Breast epithelium (tissue), 4 donors: ENCODE measurements around the gene BRINP1. TPM values are rescaled to one million over a fixed set of nuclear protein-coding genes. Genes with fewer than 3 reads are reported as not detected.

Experiments used
- DNase-seq, 2 donors: peaks; one replicate each; pipeline ENCODE4 v3.0.0-alpha.2; 2019; ENCODE audit warnings: low spot score in 2 of 2
- H3K27ac ChIP-seq, 2 donors: fragments of 200-600 bp; sonication (generic) in 1 of 2; one replicate each; pipeline ENCODE4 v1.5.1; 2016 to 2019; ENCODE audit warnings: mild to moderate bottlenecking in 1 of 2
- H3K27me3 ChIP-seq, 2 donors: fragments of 200-600 bp; sonication (generic) in 1 of 2; one replicate each; pipeline versions ENCODE4 v1.5.1 to v1.6.0; 2017 to 2019; ENCODE audit warnings: control low read depth in 1 of 2, mild to moderate bottlenecking in 1 of 2
- H3K36me3 ChIP-seq: fragments of 200-600 bp; one replicate; pipeline ENCODE4 v1.5.1; 2019
- H3K4me1 ChIP-seq, 2 donors: fragments of 200-600 bp; sonication (generic); one replicate each; pipeline ENCODE4 v1.5.1; 2016 to 2019; ENCODE audit warnings: control low read depth in 1 of 2
- H3K4me3 ChIP-seq, 3 donors: fragments of 200-600 bp; sonication (generic); 1 replicate in 2 of 3; 2 replicates in 1 of 3; pipeline ENCODE4 v1.5.1; 2016 to 2019; ENCODE audit warnings: mild to moderate bottlenecking in 3 of 3, moderate library complexity in 2 of 3
- H3K9me3 ChIP-seq, 2 donors: fragments of 200-600 bp; sonication (generic) in 1 of 2; one replicate each; pipeline ENCODE4 v1.5.1; 2016 to 2019; ENCODE audit warnings: control low read depth in 1 of 2
- POLR2A ChIP-seq: fragments of 450-650 bp; IDR thresholded peaks from one replicate; pipeline ENCODE4 v1.6.1; 2016; ENCODE audit warnings: antibody characterized with exemption, mild to moderate bottlenecking, moderate library complexity
- POLR2AphosphoS5 ChIP-seq, 3 donors: sonication (generic); formaldehyde crosslinking; IDR thresholded peaks; one replicate each; pipeline ENCODE4 v1.6.1; 2017; ENCODE audit warnings: antibody characterized with exemption in 3 of 3
- intact Hi-C: fragments of 100-400 bp; cut with DNase I; formaldehyde crosslinking; loops from one replicate; pipeline ENCODE4 v1.15.1; 2023; ENCODE audit warnings: low total_unique reads
- total RNA-seq, 3 donors: library from RNA; depleted of rRNA; stranded (reverse); fragments of >200 nt; gene quantifications; one replicate each; pipeline ENCODE4 v1.1.0, GENCODE V29; 2016
- TF ChIP-seq, protein P1 (sequence below), 3 donors: fragments of 450-650 bp; IDR thresholded peaks; one replicate each; pipeline ENCODE4 v1.5.1; 2016 to 2017; ENCODE audit warnings: antibody characterized with exemption in 3 of 3, mild to moderate bottlenecking in 3 of 3, moderate library complexity in 3 of 3

The BRINP1 gene
- total RNA-seq, 3 donors from 2014 or later, result 8.8 to 27.5 TPM; not detected in 1

GRCh38 chr9:119369680-119370366 is 588 bp upstream of the BRINP1 start:
- Histone ChIP-seq H3K4me3 (peak overlapping the region; percentile 28 to 78 (median 67)), H3K9me3 (no peaks in the 10 kb centered on the region), H3K27me3 (peaks cover 5 to 10% of the 10 kb centered on the region in 2 donors)

GRCh38 chr9:119368179-119368578 is 1.1 kb downstream of the BRINP1 start:
- Histone ChIP-seq H3K36me3 (no peaks in the 10 kb centered on the region), H3K27ac (peak overlapping the region in 1 of 2 donors; percentile 74), H3K9me3 (no peaks in the 10 kb centered on the region), H3K4me1 (no peaks in the 10 kb centered on the region), H3K27me3 (peaks cover 5 to 10% of the 10 kb centered on the region in 2 donors), H3K4me3 (peak overlapping the region in 2 of 3 donors; percentile 67 to 78)
- intact Hi-C loops, result no loop called here
- no peak for TF ChIP-seq POLR2AphosphoS5 (IDR thresholded peaks at IDR 0.05)
- TF ChIP-seq POLR2A, result no peak
- TF ChIP-seq, protein P1, sequence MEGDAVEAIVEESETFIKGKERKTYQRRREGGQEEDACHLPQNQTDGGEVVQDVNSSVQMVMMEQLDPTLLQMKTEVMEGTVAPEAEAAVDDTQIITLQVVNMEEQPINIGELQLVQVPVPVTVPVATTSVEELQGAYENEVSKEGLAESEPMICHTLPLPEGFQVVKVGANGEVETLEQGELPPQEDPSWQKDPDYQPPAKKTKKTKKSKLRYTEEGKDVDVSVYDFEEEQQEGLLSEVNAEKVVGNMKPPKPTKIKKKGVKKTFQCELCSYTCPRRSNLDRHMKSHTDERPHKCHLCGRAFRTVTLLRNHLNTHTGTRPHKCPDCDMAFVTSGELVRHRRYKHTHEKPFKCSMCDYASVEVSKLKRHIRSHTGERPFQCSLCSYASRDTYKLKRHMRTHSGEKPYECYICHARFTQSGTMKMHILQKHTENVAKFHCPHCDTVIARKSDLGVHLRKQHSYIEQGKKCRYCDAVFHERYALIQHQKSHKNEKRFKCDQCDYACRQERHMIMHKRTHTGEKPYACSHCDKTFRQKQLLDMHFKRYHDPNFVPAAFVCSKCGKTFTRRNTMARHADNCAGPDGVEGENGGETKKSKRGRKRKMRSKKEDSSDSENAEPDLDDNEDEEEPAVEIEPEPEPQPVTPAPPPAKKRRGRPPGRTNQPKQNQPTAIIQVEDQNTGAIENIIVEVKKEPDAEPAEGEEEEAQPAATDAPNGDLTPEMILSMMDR (IDR thresholded peaks at IDR 0.05), result no peak
- no peak for DNase-seq

More at GRCh38 chr9:119369680-119370366, 588 bp upstream of the BRINP1 start:
- no peak overlapping the region for H3K27ac ChIP-seq
- H3K36me3 ChIP-seq, result no peaks in the 10 kb centered on the region
- no peak for DNase-seq
- intact Hi-C loops, result no loop called here
- no peaks in the 10 kb centered on the region for H3K4me1 ChIP-seq
- TF ChIP-seq, protein P1 (IDR thresholded peaks at IDR 0.05), result no peak
- no peak for TF ChIP-seq POLR2A
- TF ChIP-seq POLR2AphosphoS5 (IDR thresholded peaks at IDR 0.05), result no peak

- DNase-seq, result no peak
- H3K27me3 ChIP-seq, result peaks cover 5 to 10% of the 10 kb centered on the region in 2 donors
- TF ChIP-seq POLR2AphosphoS5 (IDR thresholded peaks at IDR 0.05) (no peak), POLR2A (no peak)
- TF ChIP-seq, protein P1 (IDR thresholded peaks at IDR 0.05), result no peak
Observed at GRCh38 chr9:119367683-119368075, 1.6 kb downstream of the BRINP1 start.

DNA sequence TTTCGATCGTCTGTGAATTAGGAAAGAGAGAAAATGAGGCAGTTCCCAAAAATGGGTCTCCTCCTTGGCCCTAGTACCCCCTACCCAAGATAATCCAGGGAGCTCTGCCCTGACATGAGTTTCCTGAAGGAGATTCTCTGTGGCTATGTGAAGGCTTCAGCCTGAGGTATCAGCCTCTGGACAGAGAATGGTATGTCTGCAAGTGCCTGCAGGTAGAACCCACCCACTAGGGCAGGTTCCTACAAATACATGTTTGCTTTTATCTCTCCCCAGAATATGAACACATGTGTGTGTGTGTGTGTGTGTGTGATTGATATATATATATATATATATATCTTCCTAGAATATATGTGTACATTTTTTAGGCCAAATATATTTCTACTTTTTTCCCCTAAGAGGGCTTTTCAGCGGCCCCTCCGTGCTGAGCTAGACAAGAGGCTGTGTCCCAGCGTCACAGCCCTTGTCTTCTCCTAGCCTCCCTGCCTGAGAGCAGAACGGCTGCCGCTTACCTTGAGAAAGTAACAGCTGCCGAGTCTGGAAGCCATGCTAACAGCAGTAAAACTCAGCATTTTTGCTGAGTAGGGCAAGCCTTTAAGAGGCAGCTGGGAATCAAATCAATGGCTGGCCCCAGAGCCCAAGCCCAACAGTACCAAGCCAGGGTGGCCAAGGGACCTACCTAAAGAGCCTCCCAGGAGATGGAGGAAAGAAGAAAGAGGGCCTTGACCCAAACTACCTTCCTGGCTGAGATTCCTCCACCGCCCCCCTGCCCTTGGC is 2.1 kb downstream of the BRINP1 start:
- no peak for TF ChIP-seq POLR2AphosphoS5 (IDR thresholded peaks at IDR 0.05)
- TF ChIP-seq, protein P1 (IDR thresholded peaks at IDR 0.05), result no peak
- TF ChIP-seq POLR2A, result no peak
- intact Hi-C loops, result no loop called here
- Histone ChIP-seq H3K36me3 (no peaks in the 10 kb centered on the region), H3K4me3 (peak overlapping the region in 2 of 3 donors; percentile 67 to 78), H3K27me3 (peaks cover 5 to 10% of the 10 kb centered on the region in 2 donors), H3K9me3 (no peaks in the 10 kb centered on the region), H3K4me1 (no peaks in the 10 kb centered on the region), H3K27ac (peak overlapping the region; percentile 29 to 52)
- DNase-seq, result no peak

More at GRCh38 chr9:119367683-119368075, 1.6 kb downstream of the BRINP1 start:
- Histone ChIP-seq H3K4me3 (peak overlapping the region in 2 of 3 donors; percentile 67 to 78), H3K4me1 (no peaks in the 10 kb centered on the region), H3K36me3 (no peaks in the 10 kb centered on the region), H3K9me3 (no peaks in the 10 kb centered on the region), H3K27ac (peak overlapping the region; percentile 29 to 52)
- intact Hi-C loops, result no loop called here
